HG02884 (cell line): Measurements from ENCODE around the gene NKTR.

Experiments used
- ATAC-seq: cut with Tn5 transposase; IDR thresholded peaks from one replicate; pipeline ENCODE4 v1.9.1; 2021; ENCODE audit warnings: mild to moderate bottlenecking, moderate library complexity; ENCODE audit not compliant: unreplicated experiment

NKTR gene

GRCh38 chr3:42691816-42692666 lies 91.6 kb downstream of the NKTR start:
- no peak for ATAC-seq

DNA sequence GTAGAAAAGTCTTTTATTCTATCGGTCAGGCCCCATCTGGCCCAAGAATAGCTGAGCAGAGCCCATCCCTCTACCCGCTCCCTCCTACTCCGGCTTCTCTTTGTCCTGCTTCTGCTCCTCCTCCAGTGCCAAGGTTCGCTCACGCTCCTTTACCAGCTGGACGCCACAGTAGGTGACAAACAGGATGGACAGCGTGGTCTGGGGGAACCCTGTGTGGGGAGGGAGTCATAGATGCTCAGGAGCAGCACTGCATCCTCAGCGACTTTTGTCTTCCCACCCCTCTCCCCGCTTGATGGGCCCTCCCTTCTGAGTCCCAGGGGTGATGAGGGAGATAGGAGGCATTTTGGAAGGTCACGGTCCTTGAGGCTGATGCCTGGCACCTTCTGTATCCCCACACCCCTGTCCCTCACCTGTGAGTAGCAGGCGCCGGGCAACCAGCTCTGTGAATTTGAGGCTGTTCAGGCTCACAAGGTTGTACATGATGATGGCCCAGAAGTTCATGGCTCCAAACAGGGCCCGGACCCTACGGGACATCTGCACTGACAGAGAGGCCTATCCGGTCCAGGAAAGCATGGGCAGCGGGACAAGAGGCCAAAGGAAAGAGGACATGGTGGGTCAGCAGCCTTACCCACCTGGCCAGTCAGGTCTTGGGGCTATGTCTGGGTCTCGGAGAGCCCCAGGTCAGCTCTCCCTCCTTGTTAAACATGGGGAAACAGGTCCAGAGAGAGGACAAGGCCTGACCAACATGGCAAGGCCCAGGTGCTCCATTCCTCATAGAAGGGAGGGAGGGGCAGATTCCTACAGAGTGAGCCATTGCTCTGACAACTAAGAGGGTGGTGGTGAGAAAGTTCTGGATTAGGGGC lies 92.4 kb downstream of the NKTR start:
- no peak for ATAC-seq

- no peak for ATAC-seq
Observed at GRCh38 chr3:42693530-42693930, 93.0 kb downstream of the NKTR start.

DNA sequence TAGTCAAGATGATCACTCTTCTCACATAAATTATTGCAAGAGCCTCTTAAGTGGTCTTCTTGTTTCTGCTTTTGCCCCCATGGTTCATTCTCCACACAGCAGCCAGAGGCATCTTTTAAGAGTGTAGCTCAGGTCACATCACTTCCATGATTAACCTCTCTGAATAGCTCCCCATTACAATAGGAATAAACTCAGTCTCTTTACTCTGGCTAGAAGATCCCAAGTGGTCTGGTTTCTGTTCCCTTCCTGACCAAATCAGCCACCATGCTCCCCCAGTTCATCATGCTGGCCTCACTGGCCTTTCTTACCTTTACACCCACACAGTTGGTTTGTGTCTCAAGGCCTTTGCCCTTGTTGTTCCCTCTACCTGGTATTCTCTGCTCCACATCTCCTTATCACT lies 93.9 kb downstream of the NKTR start:
- no peak for ATAC-seq

DNA sequence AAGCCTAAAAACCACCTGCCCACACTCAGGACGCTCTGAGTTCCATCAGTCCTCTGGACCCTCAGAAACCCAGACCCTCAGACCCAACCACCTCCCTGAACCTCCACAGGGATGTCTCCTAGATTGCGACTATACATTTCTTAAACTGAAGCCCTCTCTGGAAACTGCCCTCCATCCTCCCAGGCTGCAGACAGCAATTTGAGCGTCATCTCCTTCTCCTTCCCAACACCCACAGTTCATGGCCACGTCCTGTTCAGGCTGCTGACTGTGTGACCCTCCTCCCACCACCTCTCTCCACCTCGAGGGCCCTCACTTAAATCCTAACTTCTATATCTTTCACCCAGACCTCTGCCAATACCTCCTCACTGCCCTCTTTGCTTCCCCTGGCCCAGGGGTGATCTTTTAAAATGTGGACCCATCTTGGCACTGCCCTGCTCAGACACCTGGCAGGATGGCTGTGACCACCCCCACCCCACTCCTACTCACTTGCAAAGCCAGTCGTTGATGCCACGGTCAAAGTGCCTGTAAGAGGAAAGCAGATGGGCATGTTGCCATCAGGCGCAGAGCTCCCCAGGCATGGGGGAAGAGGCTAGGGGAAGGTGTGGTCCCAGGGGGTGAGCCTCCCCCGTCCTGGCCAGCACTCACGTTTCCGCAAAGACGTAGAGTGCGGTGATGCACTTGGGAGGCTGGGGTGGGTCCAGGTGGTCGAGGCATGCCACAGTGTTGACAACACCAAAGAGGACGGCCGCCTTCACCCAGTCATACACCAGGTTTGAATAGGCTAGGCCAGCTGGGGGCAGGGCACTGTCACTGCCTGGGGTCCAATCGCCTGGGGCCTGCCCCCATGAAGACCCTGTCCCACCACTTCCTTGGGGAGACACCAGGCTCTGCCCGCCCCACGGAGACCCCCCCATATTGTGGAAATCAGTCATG lies 96.1 kb downstream of the NKTR start:
- no peak for ATAC-seq

GRCh38 chr3:42697289-42698051 lies 97.0 kb downstream of the NKTR start:
- no peak for ATAC-seq
